Effector memory CD8-positive, alpha-beta T cell (primary cell): ENCODE measurements around the gene THBS3.

Source experiments
- ATAC-seq: fragments of 150-1000 bp; cut with Tn5 transposase; replicated peaks from 2 replicates; pipeline ENCODE4 v1.10.0; 2021; ENCODE audit warnings: mild to moderate bottlenecking, moderate library complexity
- DNase-seq, 3 experiments: peaks; one replicate each; pipeline ENCODE4 v3.0.0; 2021
- H3K27ac Mint-ChIP-seq, 2 donors: one replicate each; pipeline ENCODE4 v1.8.0; 2022; ENCODE audit warnings: mild to moderate bottlenecking in 2 of 2, mixed read lengths in 2 of 2, moderate library complexity in 2 of 2
- H3K27me3 Mint-ChIP-seq, 2 donors: one replicate each; pipeline ENCODE4 v1.8.0; 2022; ENCODE audit warnings: mixed read lengths in 2 of 2
- H3K36me3 Mint-ChIP-seq: one replicate; pipeline ENCODE4 v1.8.0; 2022; ENCODE audit warnings: mild to moderate bottlenecking, moderate library complexity, mixed read lengths; ENCODE audit not compliant: insufficient read depth
- H3K4me1 Mint-ChIP-seq, 2 donors: one replicate each; pipeline ENCODE4 v1.8.0; 2022; ENCODE audit warnings: low read depth in 2 of 2, mixed read lengths in 2 of 2
- H3K4me3 Mint-ChIP-seq, 2 donors: one replicate each; pipeline ENCODE4 v1.8.0; 2022; ENCODE audit warnings: mild to moderate bottlenecking in 2 of 2, mixed read lengths in 2 of 2, moderate library complexity in 2 of 2
- H3K9me3 Mint-ChIP-seq, 2 donors: one replicate each; pipeline ENCODE4 v1.8.0; 2022; ENCODE audit warnings: mixed read lengths in 2 of 2
- total RNA-seq, 9 experiments: gene quantifications; one replicate each; lab custom pipeline; 2026; lab: John Stamatoyannopoulos, UW

The THBS3 gene
- total RNA-seq: 5.3 to 39.1 (median 28.0) reads per million in 9 experiments

DNA sequence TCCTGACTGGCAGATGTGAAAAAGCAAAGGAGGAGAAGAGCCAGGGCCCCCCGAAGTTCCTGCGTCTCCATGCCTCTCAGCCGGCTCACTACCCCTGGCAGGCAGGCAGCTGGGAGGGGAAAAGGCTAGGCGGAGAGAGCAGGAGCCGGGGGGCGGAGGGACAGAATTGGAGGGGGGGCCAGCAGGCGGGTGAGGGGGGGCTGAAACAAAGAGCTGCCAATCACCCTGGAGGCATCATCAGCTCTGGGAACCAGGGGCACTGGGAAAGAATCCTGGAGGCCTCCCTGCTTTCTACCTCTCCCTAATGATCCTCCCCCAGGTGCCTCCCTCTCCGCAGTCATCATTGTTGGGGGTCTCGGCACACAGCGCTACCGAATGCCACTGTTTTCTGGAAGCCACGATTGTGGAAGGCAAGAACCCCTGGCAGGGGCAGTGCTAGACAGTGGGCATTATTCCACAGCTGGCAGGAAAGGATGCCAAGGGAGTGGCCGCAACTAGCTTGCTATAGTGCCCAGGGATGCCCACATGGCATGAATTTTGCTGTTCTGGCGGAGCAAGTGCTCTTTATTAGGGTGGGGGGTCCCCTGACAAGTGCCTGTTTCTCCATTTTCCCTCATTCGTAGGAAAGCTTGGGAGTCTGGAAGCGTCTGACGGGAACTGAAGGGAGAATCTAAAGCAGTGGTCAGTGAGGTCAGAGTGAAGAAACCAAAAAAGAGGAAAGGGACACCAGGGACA is at the start of gene THBS3:
Gene THBS3, minus strand, starts transcription at position 92 of the 735 bp plus-strand sequence. Its CDS starts 21 bp downstream, at position 71.
- Mint-ChIP-seq H3K9me3 (no peaks in the 10 kb centered on the region), H3K27me3 (no peaks in the 10 kb centered on the region), H3K36me3 (peaks cover 30% of the 10 kb centered on the region), H3K4me3 (peak within 1 kb of the TSS; percentile 84 to 88), H3K27ac (peak within 1 kb of the TSS; percentile 98), H3K4me1 (peaks cover 24 to 26% of the 10 kb centered on the region in 2 donors)
- no peak for DNase-seq
- ATAC-seq: no peak

- no peaks in the 10 kb centered on the region for H3K27me3 Mint-ChIP-seq
- H3K4me1 Mint-ChIP-seq: peaks cover 38 to 41% of the 10 kb centered on the region in 2 donors
- H3K9me3 Mint-ChIP-seq: no peaks in the 10 kb centered on the region
- H3K27ac Mint-ChIP-seq: peak overlapping the region; percentile 16 to 41
- H3K4me3 Mint-ChIP-seq: peak overlapping the region; percentile 81 to 82
- DNase-seq (no peak), ATAC-seq (no peak)
- peaks cover 38% of the 10 kb centered on the region for H3K36me3 Mint-ChIP-seq
Measured at GRCh38 chr1:155256058-155256852, 48.6 kb upstream of the THBS3 start.

DNA sequence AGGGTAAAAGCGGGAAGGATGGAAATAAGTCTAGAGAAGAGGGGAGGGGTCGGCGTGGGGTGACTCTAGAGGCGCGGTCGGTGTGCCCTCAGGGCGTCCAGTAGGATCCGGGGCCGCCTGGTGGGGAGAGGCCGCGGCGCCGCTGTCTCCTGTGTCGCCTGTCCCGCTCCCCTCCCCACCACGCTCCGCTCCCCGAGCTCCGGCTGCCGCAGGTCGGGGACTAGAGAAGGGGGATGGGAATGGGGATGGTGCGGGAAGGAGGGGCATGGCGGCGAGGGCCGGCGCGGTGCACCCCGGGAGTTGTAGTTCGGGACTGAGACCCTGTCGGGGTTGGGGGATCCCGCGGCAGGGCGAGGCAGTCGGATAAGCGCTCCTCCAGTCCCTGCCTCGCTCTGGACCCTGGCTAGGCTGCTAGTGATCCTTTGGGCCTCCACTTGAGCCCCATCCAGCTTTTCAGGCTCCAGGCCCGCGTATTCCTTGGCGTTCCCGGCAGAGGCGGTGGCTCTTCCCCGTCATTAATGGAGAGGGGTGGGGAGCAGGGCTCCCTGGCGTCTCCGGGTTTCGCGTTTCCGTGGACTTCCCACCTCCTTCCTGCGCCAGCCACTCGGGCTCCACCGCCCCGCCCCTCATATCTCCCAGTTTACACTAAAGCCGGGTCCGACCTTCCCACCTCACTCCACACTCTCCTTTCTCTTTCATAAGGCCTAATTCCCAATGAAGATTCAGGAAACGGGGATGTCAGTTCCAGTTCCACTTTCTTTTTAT is 47.7 kb upstream of the THBS3 start, which contains the start of gene ENTREP3:
Gene ENTREP3, minus strand, starts transcription at position 241 of the 765 bp plus-strand sequence. CDS start 606 bp downstream, outside the sequence.
- Mint-ChIP-seq H3K4me1 (peaks cover 33 to 38% of the 10 kb centered on the region in 2 donors), H3K27me3 (no peaks in the 10 kb centered on the region), H3K4me3 (peak within 1 kb of the TSS; percentile 81 to 82), H3K9me3 (no peaks in the 10 kb centered on the region), H3K27ac (peak within 1 kb of the TSS; percentile 46 to 73), H3K36me3 (peaks cover 34% of the 10 kb centered on the region)
- DNase-seq (peak; percentile 54 to 59 (median 55)), ATAC-seq (peak; percentile 55)

- ATAC-seq: no peak
- Mint-ChIP-seq H3K4me1 (peaks cover 29 to 38% of the 10 kb centered on the region in 2 donors), H3K9me3 (no peaks in the 10 kb centered on the region), H3K36me3 (peaks cover 28% of the 10 kb centered on the region), H3K4me3 (peak overlapping the region; percentile 81 to 82), H3K27me3 (no peaks in the 10 kb centered on the region), H3K27ac (peak overlapping the region; percentile 46 to 73)
- DNase-seq: no peak
Measured at GRCh38 chr1:155254714-155255242, 47.1 kb upstream of the THBS3 start.

DNA sequence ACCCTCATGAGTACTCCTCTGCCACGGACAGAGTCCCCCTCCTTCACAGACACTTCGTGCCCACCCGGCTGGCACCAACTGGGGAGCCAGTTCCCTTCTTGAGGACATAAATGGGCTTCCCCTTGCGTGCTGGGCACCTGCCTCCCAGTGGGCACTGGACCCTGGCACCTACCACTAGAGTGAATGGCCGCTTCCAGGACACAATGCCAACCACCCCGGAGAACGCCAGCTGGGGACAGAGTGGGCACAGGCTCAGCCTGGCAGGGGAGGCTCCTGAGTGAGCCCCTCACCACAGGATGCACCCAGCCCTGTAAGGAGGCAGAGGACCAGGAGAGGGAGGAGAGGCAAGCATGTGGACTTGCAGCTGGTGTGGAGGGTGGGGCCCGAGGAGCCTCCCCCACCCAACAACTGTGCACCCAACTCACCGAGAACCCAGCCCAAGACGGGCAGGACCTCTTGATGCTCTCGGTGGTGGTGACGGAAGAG is 46.6 kb upstream of the THBS3 start:
- DNase-seq (no peak), ATAC-seq (no peak)
- H3K27me3 Mint-ChIP-seq: no peaks in the 10 kb centered on the region
- H3K36me3 Mint-ChIP-seq: peaks cover 25% of the 10 kb centered on the region
- no peaks in the 10 kb centered on the region for H3K9me3 Mint-ChIP-seq
- peaks cover 29 to 38% of the 10 kb centered on the region in 2 donors for H3K4me1 Mint-ChIP-seq
- peak overlapping the region; percentile 46 to 73 for H3K27ac Mint-ChIP-seq
- H3K4me3 Mint-ChIP-seq: peak overlapping the region; percentile 81 to 82

DNA sequence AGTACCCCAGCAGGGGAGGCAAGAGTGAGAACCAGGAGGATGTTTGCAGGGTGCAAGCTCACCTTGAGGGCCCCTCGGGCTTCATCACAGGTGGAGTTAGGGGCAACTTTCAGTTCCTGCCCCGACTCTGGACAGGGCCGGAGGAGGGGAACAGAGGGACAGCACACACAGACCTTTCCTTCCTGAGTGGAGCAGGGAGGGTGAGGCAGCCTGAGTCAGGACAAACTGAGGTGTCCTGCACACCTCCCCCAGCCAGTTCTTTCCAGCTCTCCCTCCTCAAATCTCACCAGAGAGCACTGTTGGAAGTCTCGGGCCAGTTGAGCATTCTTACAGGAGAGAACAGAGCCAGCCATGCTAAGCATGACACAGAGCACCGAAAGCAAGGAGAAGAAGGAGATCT is 46.1 kb upstream of the THBS3 start:
- peak overlapping the region in 1 of 2 donors; percentile 46 for H3K27ac Mint-ChIP-seq
- peak overlapping the region; percentile 81 to 82 for H3K4me3 Mint-ChIP-seq
- ATAC-seq (no peak), DNase-seq (no peak)
- H3K9me3 Mint-ChIP-seq: no peaks in the 10 kb centered on the region
- no peaks in the 10 kb centered on the region for H3K27me3 Mint-ChIP-seq
- peaks cover 29 to 38% of the 10 kb centered on the region in 2 donors for H3K4me1 Mint-ChIP-seq
- H3K36me3 Mint-ChIP-seq: peaks cover 20% of the 10 kb centered on the region

GRCh38 chr1:155253208-155253607 is 45.5 kb upstream of the THBS3 start:
- ATAC-seq: no peak
- Mint-ChIP-seq H3K4me1 (peaks cover 29 to 38% of the 10 kb centered on the region in 2 donors), H3K9me3 (no peaks in the 10 kb centered on the region)

DNA sequence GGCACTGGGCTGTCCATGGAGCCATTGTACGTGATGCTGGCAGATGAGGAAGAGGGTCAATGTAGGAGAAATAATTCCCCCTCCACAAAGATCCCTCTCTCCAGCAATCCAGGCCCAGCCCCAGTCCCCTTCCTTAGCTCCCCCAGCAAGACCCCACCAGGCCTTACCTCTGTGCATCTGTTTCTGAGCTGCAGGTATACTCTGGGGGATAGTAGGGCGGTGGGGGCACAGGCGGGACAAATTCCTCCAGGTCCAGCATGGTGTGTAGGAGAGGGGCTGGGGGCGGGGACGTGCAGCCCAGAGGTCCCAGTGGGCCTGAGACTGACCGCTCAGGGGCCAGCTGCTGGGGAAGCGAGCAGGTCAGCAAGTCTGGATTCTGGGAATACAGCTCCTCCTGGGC is 43.9 kb upstream of the THBS3 start:
- ATAC-seq (no peak), DNase-seq (no peak)
- Mint-ChIP-seq H3K4me1 (peaks cover 20 to 35% of the 10 kb centered on the region in 2 donors), H3K27ac (peak overlapping the region; percentile 82 to 84), H3K4me3 (no peak overlapping the region), H3K9me3 (no peaks in the 10 kb centered on the region), H3K27me3 (no peaks in the 10 kb centered on the region), H3K36me3 (peaks cover 7% of the 10 kb centered on the region)

More at GRCh38 chr1:155253208-155253607, 45.5 kb upstream of the THBS3 start:
- Mint-ChIP-seq H3K27ac (no peak overlapping the region), H3K4me3 (peak overlapping the region in 1 of 2 donors; percentile 81), H3K36me3 (peaks cover 16% of the 10 kb centered on the region), H3K27me3 (no peaks in the 10 kb centered on the region)
- DNase-seq: no peak

DNA sequence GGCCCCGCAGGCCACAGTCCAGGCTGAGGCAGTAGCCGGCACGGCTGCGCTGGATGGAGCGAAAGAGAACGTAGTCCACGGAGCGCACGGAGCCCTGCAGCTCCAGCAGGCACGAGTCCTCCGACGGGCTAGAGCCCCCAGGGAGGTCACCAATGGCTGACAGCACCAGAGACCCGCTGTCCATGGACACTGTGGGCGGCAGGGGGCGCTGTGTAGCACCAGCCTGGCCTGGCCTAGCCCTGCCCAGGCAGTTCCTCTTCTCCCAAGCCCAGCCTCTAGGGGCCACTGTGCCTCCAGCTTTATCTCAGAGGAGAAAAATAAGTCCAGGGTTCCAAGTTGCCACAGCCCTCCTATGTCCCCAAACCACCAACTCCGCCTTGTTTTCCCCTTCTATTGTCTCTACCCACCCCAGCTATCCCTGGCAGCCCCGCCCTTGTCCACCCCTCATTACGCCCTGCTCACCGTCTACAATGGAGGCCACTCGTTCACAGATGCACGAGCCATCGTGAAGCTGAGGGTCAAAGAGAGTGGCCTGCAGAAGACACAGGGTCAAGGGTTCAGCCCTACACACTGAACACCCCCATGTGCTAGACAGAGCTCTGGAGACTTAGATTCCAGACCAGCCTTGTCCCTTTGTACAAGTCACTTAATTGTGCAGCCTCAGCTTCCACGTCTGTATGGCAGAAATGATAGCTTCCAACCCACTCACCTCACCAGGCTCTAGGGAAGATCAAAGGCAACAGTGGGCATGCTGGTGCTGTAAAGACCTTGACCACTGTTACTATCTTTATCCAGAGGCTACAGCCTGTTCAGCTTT is 43.1 kb upstream of the THBS3 start:
- H3K9me3 Mint-ChIP-seq: no peaks in the 10 kb centered on the region
- H3K4me3 Mint-ChIP-seq: peak overlapping the region; percentile 70 to 75
- DNase-seq (peak; percentile 96 to 98 (median 97)), ATAC-seq (peak; percentile 98)
- H3K4me1 Mint-ChIP-seq: peaks cover 18 to 29% of the 10 kb centered on the region in 2 donors
- H3K27ac Mint-ChIP-seq: no peak overlapping the region
- H3K36me3 Mint-ChIP-seq: peaks cover 12% of the 10 kb centered on the region
- no peaks in the 10 kb centered on the region for H3K27me3 Mint-ChIP-seq

DNA sequence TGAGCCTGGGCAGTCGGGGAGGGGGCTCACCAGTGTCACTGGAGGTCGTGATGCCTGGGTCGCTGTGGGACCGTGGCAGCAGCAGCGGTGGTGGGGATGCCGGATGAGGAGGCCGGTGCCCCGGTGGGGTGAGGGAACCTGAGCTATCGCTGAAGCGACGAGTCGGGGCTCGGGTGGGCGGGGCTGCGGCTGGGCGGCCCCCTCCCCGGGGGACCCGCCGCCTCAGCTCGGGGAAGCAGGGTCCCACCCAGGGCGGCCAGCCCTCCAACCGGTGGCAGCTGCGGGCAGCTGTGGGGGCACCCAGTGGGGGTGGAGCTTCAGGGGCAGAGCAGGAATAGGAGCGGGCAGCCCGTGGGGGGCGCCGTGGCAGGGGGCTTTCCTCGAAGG is 42.5 kb upstream of the THBS3 start:
- H3K9me3 Mint-ChIP-seq: no peaks in the 10 kb centered on the region
- ATAC-seq (peak; percentile 22), DNase-seq (no peak)
- H3K4me3 Mint-ChIP-seq: peak overlapping the region; percentile 70 to 75
- H3K4me1 Mint-ChIP-seq: peaks cover 12 to 23% of the 10 kb centered on the region in 2 donors
- peak overlapping the region in 1 of 2 donors; percentile 59 for H3K27ac Mint-ChIP-seq
- peaks cover 17% of the 10 kb centered on the region for H3K36me3 Mint-ChIP-seq
- no peaks in the 10 kb centered on the region for H3K27me3 Mint-ChIP-seq

DNA sequence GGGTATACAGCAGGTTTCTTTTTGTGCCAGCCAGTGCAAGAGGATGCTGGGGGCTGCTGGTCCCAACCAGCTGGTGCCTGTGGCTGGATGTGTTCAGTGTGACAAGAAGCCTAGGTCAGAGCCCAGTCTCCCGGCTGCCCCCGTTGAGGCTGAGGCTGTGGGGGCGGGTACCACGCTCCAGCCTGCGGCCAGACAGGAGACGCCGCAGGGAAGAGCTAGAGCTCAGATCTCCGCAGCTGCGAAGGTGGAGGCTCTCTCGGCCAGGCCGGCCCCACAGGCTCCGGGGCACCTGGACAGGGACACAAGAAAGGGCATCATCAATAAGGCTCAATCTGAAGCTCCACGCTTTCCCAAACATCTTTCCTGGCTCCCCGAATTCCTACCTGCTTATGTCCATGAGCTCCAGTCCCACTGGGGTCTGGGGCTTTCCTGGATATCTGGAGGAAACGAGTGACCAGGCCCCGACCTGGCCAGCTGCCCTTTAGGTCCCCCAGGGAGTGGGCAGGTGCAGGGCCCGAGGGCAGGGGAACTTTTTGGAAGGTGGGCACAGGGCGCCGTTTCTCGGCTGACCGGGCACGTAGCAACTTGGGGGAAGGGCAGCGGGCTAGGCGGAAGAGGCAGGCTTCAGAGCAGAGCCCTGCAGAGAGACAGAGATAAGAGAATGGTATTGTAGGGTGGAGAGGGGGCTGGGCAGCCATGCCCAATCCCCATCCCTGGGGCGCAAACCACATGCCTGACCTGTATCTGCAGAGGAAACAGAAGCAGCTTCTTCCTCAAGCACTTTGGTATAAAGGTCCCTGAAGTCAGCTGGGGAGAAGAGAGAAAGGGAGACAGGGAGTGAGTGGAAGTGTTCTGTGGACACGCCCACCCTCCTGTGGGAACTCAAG is 40.2 kb upstream of the THBS3 start:
- ATAC-seq (no peak), DNase-seq (no peak)
- Mint-ChIP-seq H3K27ac (no peak overlapping the region), H3K36me3 (peaks cover 29% of the 10 kb centered on the region), H3K9me3 (peaks cover 0 to 2% of the 10 kb centered on the region in 2 donors), H3K4me1 (peaks cover 19% of the 10 kb centered on the region in 2 donors), H3K27me3 (no peaks in the 10 kb centered on the region), H3K4me3 (no peak overlapping the region)
